AG04449 (cell line): Measurements from ENCODE around the gene SUN5.

Experiments used
- CTCF ChIA-PET: fragments of 350-600 bp; formaldehyde crosslinking; extraction: SDS; loops from one replicate; lab custom pipeline; 2021; ENCODE audit warnings: antibody characterized with exemption; lab: Yijun Ruan, JAX
- POLR2A ChIA-PET: fragments of 400-600, 350-600 bp; formaldehyde crosslinking; extraction: SDS; loops from one replicate; lab custom pipeline; 2020; ENCODE audit warnings: antibody characterized with exemption, inconsistent platforms; lab: Yijun Ruan, JAX
- DNase-seq: peaks from one replicate; pipeline ENCODE4 v3.0.0-alpha.2; 2010; ENCODE audit warnings: low read depth, low spot score
- H3K4me3 ChIP-seq: 2 replicates; pipeline ENCODE4 v1.5.1; 2011; ENCODE audit warnings: low read depth, mild to moderate bottlenecking, control low read depth, low read length
- CTCF ChIP-seq: IDR thresholded peaks from one replicate; pipeline ENCODE4 v1.5.1; 2011; ENCODE audit warnings: mild to moderate bottlenecking, moderate library complexity, low read length, control low read depth, inconsistent platforms; ENCODE audit not compliant: insufficient read depth; ENCODE audit errors: missing control alignments

SUN5 gene

GRCh38 chr20:32999603-33000250 is 4.5 kb downstream of the SUN5 start:
- no peak overlapping the region for H3K4me3 ChIP-seq
- DNase-seq = no peak
- ChIA-PET POLR2A (no interaction called here), CTCF (no interaction called here)
- no peak for TF ChIP-seq CTCF

DNA sequence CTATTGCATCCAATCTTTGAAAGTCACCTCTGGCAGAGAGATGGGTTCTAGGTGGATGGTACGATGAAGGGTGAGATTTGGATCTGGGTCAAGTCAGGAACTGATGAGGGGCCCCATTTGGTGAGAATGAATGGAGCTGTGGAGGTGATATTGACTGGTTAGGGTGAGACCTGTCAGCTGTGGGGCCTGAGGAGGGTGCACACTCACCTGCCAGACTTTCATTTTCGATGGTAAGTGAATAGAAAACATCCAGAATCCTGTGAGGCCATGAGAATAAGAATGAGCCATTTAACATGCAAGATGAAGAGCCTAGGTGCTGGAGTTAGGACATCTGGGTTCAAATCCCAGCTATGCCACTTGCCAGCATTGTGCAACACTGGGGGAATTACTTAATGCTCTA is 6.8 kb downstream of the SUN5 start:
- H3K4me3 ChIP-seq = no peak overlapping the region
- DNase-seq = no peak

DNA sequence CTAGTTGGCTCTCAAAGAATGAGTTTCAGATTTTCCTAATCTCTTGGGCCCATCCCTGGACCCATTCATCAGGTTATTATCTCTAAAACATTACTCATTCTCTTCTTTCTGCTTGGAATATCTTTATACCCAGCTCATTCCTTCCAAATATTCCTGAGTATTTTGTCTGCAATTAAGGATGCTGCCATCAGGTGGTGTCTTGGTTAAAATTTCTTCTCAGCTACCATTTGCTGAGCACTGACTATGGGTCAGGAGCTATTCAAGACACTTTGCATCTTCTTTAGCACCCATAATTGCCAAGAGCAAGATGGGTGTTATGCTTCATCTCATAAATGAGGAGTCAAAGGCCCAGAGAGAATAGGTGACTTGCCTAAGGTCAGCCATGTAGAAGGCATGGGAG is 8.4 kb downstream of the SUN5 start:
- no peak overlapping the region for H3K4me3 ChIP-seq
- no peak for DNase-seq
- ChIA-PET POLR2A (no interaction called here), CTCF (no interaction called here)
- TF ChIP-seq CTCF = no peak

More for the DNA sequence above, 6.8 kb downstream of the SUN5 start:
- no peak for TF ChIP-seq CTCF
- ChIA-PET CTCF (no interaction called here), POLR2A (no interaction called here)

GRCh38 chr20:32993496-32994050 is 10.7 kb downstream of the SUN5 start:
- ChIA-PET POLR2A (no interaction called here), CTCF (interaction anchor here (2.0 kb wide), 1 partner anchor 11 kb away, joined by 6 read pairs; the partner anchor contains the start of gene SUN5)
- no peak for DNase-seq
- H3K4me3 ChIP-seq = no peak overlapping the region
- TF ChIP-seq CTCF = no peak

- POLR2A ChIA-PET = no interaction called here
- TF ChIP-seq CTCF = no peak
- DNase-seq = no peak
- no peak overlapping the region for H3K4me3 ChIP-seq
- CTCF ChIA-PET = no interaction called here
Observed at GRCh38 chr20:32991792-32992641, 12.2 kb downstream of the SUN5 start.

- TF ChIP-seq CTCF = no peak
- no peak for DNase-seq
- H3K4me3 ChIP-seq = no peak overlapping the region
- ChIA-PET POLR2A (no interaction called here), CTCF (no interaction called here)
Observed at GRCh38 chr20:32991383-32991782, 12.8 kb downstream of the SUN5 start.
